Muscle layer of duodenum (tissue), 2 donors: ENCODE results near the gene CCDC7.
"Not testable (repeated sequence)": the region's sequence is repeated elsewhere in the genome, so short reads cannot be mapped to it uniquely, and the experiment has no call there.

Experiments used
- H3K27ac ChIP-seq: one replicate; pipeline ENCODE4 v1.7.0; 2013; ENCODE audit warnings: mild to moderate bottlenecking, low read length
- H3K27me3 ChIP-seq: one replicate; pipeline ENCODE4 v1.7.0; 2013; ENCODE audit warnings: low read depth, mild to moderate bottlenecking, control low read depth, low read length
- H3K36me3 ChIP-seq, 2 donors: one replicate each; pipeline ENCODE4 v1.7.0; 2013; ENCODE audit warnings: low read length in 2 of 2, control low read depth in 1 of 2, mild to moderate bottlenecking in 1 of 2; ENCODE audit not compliant: insufficient read depth in 2 of 2, control insufficient read depth in 1 of 2
- H3K4me1 ChIP-seq, 2 donors: one replicate each; pipeline ENCODE4 v1.7.0; 2013; ENCODE audit warnings: low read length in 2 of 2, mild to moderate bottlenecking in 2 of 2, control low read depth in 1 of 2, moderate library complexity in 1 of 2; ENCODE audit not compliant: insufficient read depth in 2 of 2, control insufficient read depth in 1 of 2
- H3K4me3 ChIP-seq, 2 donors: one replicate each; pipeline ENCODE4 v1.7.0; 2013; ENCODE audit warnings: low read length in 2 of 2, low read depth in 1 of 2, mild to moderate bottlenecking in 1 of 2
- H3K9me3 ChIP-seq, 2 donors: one replicate each; pipeline ENCODE4 v1.7.0; 2013; ENCODE audit warnings: low read length in 2 of 2, control low read depth in 1 of 2, mild to moderate bottlenecking in 1 of 2; ENCODE audit not compliant: control insufficient read depth in 1 of 2
- donor health status: healthy.

The CCDC7 gene

GRCh38 chr10:32788359-32788758, 342.4 kb downstream of the CCDC7 start:
- Histone ChIP-seq H3K9me3 (peaks cover 0 to 8% of the 10 kb centered on the region in 2 donors), H3K36me3 (no peaks in the 10 kb centered on the region), H3K4me3 (no peak overlapping the region), H3K27me3 (no peaks in the 10 kb centered on the region), H3K4me1 (no peaks in the 10 kb centered on the region), H3K27ac (no peak overlapping the region)

GRCh38 chr10:32790483-32790882, 344.5 kb downstream of the CCDC7 start:
- H3K27ac ChIP-seq: no peak overlapping the region
- no peak overlapping the region for H3K4me3 ChIP-seq
- H3K27me3 ChIP-seq: no peaks in the 10 kb centered on the region
- H3K9me3 ChIP-seq: peaks cover 0 to 8% of the 10 kb centered on the region in 2 donors
- H3K4me1 ChIP-seq: no peaks in the 10 kb centered on the region
- no peaks in the 10 kb centered on the region for H3K36me3 ChIP-seq

- Histone ChIP-seq H3K4me3 (no peak overlapping the region), H3K27ac (no peak overlapping the region), H3K27me3 (no peaks in the 10 kb centered on the region), H3K9me3 (peaks cover 0 to 1% of the 10 kb centered on the region in 2 donors), H3K4me1 (no peaks in the 10 kb centered on the region), H3K36me3 (no peaks in the 10 kb centered on the region)
Measured at GRCh38 chr10:32793033-32793432, 347.1 kb downstream of the CCDC7 start.

GRCh38 chr10:32795598-32796183, 349.8 kb downstream of the CCDC7 start:
- H3K27me3 ChIP-seq: no peaks in the 10 kb centered on the region
- H3K36me3 ChIP-seq: no peaks in the 10 kb centered on the region
- no peaks in the 10 kb centered on the region for H3K4me1 ChIP-seq
- H3K27ac ChIP-seq: no peak overlapping the region
- H3K9me3 ChIP-seq: no peaks in the 10 kb centered on the region
- no peak overlapping the region for H3K4me3 ChIP-seq

GRCh38 chr10:32797393-32797792, 351.5 kb downstream of the CCDC7 start:
- not testable (repeated sequence) for H3K36me3 ChIP-seq, H3K27me3 ChIP-seq, H3K4me3 ChIP-seq, H3K4me1 ChIP-seq, H3K9me3 ChIP-seq, H3K27ac ChIP-seq

- H3K27ac ChIP-seq: no peak overlapping the region
- H3K4me3 ChIP-seq: no peak overlapping the region
- H3K36me3 ChIP-seq: no peaks in the 10 kb centered on the region
- H3K9me3 ChIP-seq: no peaks in the 10 kb centered on the region
- H3K27me3 ChIP-seq: no peaks in the 10 kb centered on the region
- no peaks in the 10 kb centered on the region for H3K4me1 ChIP-seq
Measured at GRCh38 chr10:32846974-32847373, 401.0 kb downstream of the CCDC7 start.

GRCh38 chr10:32851301-32851700, 405.4 kb downstream of the CCDC7 start:
- Histone ChIP-seq H3K9me3 (no peaks in the 10 kb centered on the region), H3K27me3 (no peaks in the 10 kb centered on the region), H3K27ac (no peak overlapping the region), H3K4me3 (no peak overlapping the region), H3K4me1 (no peaks in the 10 kb centered on the region), H3K36me3 (peaks cover 0 to under 1% of the 10 kb centered on the region in 2 donors)

- Histone ChIP-seq H3K27ac (no peak overlapping the region), H3K4me1 (no peaks in the 10 kb centered on the region), H3K4me3 (no peak overlapping the region), H3K27me3 (no peaks in the 10 kb centered on the region), H3K36me3 (peaks cover 0 to 5% of the 10 kb centered on the region in 2 donors), H3K9me3 (no peaks in the 10 kb centered on the region)
Measured at GRCh38 chr10:32854435-32854834, 408.5 kb downstream of the CCDC7 start.

GRCh38 chr10:32865170-32865569, 419.2 kb downstream of the CCDC7 start:
- H3K36me3 ChIP-seq: no peaks in the 10 kb centered on the region

GRCh38 chr10:32877915-32878314, 432.0 kb downstream of the CCDC7 start:
- Histone ChIP-seq H3K4me3 (no peak overlapping the region), H3K9me3 (no peaks in the 10 kb centered on the region), H3K4me1 (no peaks in the 10 kb centered on the region), H3K27me3 (no peaks in the 10 kb centered on the region), H3K27ac (no peak overlapping the region), H3K36me3 (no peaks in the 10 kb centered on the region)

More at GRCh38 chr10:32865170-32865569, 419.2 kb downstream of the CCDC7 start:
- Histone ChIP-seq H3K4me3 (no peak overlapping the region), H3K27me3 (no peaks in the 10 kb centered on the region), H3K9me3 (no peaks in the 10 kb centered on the region), H3K4me1 (no peaks in the 10 kb centered on the region), H3K27ac (no peak overlapping the region)

GRCh38 chr10:32878646-32879045, 432.7 kb downstream of the CCDC7 start:
- Histone ChIP-seq H3K27ac (no peak overlapping the region), H3K36me3 (no peaks in the 10 kb centered on the region), H3K27me3 (no peaks in the 10 kb centered on the region), H3K4me3 (no peak overlapping the region), H3K9me3 (no peaks in the 10 kb centered on the region), H3K4me1 (no peaks in the 10 kb centered on the region)

GRCh38 chr10:32882076-32882475, 436.1 kb downstream of the CCDC7 start:
- H3K27me3 ChIP-seq: no peaks in the 10 kb centered on the region
- no peak overlapping the region for H3K4me3 ChIP-seq
- no peak overlapping the region for H3K27ac ChIP-seq
- no peaks in the 10 kb centered on the region for H3K4me1 ChIP-seq
- no peaks in the 10 kb centered on the region for H3K9me3 ChIP-seq
- H3K36me3 ChIP-seq: no peaks in the 10 kb centered on the region
